ENCODE measurements around the gene ELN.

The ELN gene

GRCh38 chr7:73992101-73992562 lies 35.8 kb upstream of the ELN start:
- no peak for DNase-seq (ENCODE audit: low read depth)
- TF ChIP-seq CTCF (IDR thresholded peaks at IDR 0.05; ENCODE audit: low read depth, low read length, missing control alignments), result no peak
- no peak overlapping the region for H3K4me3 ChIP-seq (ENCODE audit: low read depth, low read length)

DNA sequence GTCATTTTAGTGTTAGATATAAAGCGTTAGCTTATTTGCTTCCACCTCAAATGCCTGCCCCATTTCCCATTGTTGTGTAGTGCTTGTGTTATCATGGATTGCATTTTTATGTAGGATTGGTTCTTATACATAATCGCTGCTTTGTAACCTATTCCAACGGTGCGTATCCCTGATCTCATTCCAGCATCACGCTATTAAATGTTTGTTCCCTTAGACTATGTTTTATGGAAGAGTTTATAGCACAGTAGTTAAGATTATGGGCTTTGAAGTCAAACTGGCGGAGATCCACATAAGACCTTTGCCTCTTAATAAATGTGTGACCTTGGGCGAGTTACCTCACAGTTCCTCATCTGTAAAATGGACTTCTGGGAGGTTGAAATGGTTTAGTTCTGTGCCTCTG lies 34.0 kb upstream of the ELN start:
- TF ChIP-seq CTCF (IDR thresholded peaks at IDR 0.05; ENCODE audit: low read depth, low read length, missing control alignments), result no peak
- H3K4me3 ChIP-seq (ENCODE audit: low read depth, low read length), result no peak overlapping the region
- no peak for DNase-seq (ENCODE audit: low read depth)

GRCh38 chr7:73994761-73995160 lies 33.2 kb upstream of the ELN start:
- no peak for TF ChIP-seq CTCF (IDR thresholded peaks at IDR 0.05; ENCODE audit: low read depth, low read length, missing control alignments)
- H3K4me3 ChIP-seq (ENCODE audit: low read depth, low read length), result no peak overlapping the region
- no peak for DNase-seq (ENCODE audit: low read depth)

GRCh38 chr7:73995330-73995729 lies 32.6 kb upstream of the ELN start:
- DNase-seq (ENCODE audit: low read depth), result no peak
- no peak for TF ChIP-seq CTCF (IDR thresholded peaks at IDR 0.05; ENCODE audit: low read depth, low read length, missing control alignments)
- H3K4me3 ChIP-seq (ENCODE audit: low read depth, low read length), result no peak overlapping the region

GRCh38 chr7:73995821-73996511 lies 32.0 kb upstream of the ELN start:
- TF ChIP-seq CTCF (IDR thresholded peaks at IDR 0.05; ENCODE audit: low read depth, low read length, missing control alignments), result no peak
- DNase-seq (ENCODE audit: low read depth), result no peak
- H3K4me3 ChIP-seq (ENCODE audit: low read depth, low read length), result no peak overlapping the region

GRCh38 chr7:73997056-73997455 lies 30.9 kb upstream of the ELN start:
- no peak for DNase-seq (ENCODE audit: low read depth)
- H3K4me3 ChIP-seq (ENCODE audit: low read depth, low read length), result no peak overlapping the region
- TF ChIP-seq CTCF (IDR thresholded peaks at IDR 0.05; ENCODE audit: low read depth, low read length, missing control alignments), result no peak
